Fibroblast of lung (primary cell): ENCODE data around the gene TBC1D22A.

Source experiments
- CTCF ChIP-seq, 2 donors: IDR thresholded peaks in 1 of 2; conservative IDR thresholded peaks in 1 of 2; 1 replicate in 1 of 2; 2 replicates in 1 of 2; pipeline ENCODE4 v1.5.1; 2011 to 2012; ENCODE audit warnings: low read length in 2 of 2, control low read depth in 1 of 2, inconsistent platforms in 1 of 2, low read depth in 1 of 2, mild to moderate bottlenecking in 1 of 2
- EZH2 ChIP-seq: IDR thresholded peaks from 2 replicates; pipeline ENCODE4 v1.5.1; 2012; ENCODE audit warnings: low read length, control low read depth, mild to moderate bottlenecking; ENCODE audit errors: missing control alignments

- TF ChIP-seq CTCF (conservative IDR thresholded peaks at IDR 0.05 in 1 of 2, IDR thresholded peaks at IDR 0.05 in 1 of 2; ENCODE audit: low read depth in 1 of 2, low read length in 2 of 2) (no peak), EZH2 (no peak)
Observed at GRCh38 chr22:47048123-47049077, 285.9 kb downstream of the TBC1D22A start.
